NCI-H2107 (cell line): ENCODE measurements around the gene TMED7.

ENCODE experiments used
- DNase-seq: peaks from one replicate; lab custom pipeline; 2025; lab: John Stamatoyannopoulos, UW

The TMED7 gene

DNA sequence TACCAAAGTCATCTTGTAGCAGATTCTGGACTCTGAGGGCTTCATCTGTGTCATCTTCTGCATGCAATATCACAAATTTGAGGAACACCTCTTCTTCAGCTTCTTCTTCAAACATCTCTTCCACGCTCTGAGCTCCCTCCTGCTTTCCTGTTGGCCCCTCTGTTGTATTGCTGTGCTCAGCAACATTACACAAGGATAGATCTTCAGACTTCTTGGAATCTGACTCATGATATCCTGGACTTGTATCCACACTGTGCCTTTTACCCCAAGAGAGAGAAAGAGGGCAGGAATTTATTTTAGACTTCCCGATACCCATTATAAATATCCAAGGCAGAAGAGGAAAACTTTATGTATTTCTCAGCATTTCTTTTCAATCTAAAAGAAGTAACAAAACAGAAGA, 44.9 kb downstream of the TMED7 start:
- DNase-seq, result no peak

DNA sequence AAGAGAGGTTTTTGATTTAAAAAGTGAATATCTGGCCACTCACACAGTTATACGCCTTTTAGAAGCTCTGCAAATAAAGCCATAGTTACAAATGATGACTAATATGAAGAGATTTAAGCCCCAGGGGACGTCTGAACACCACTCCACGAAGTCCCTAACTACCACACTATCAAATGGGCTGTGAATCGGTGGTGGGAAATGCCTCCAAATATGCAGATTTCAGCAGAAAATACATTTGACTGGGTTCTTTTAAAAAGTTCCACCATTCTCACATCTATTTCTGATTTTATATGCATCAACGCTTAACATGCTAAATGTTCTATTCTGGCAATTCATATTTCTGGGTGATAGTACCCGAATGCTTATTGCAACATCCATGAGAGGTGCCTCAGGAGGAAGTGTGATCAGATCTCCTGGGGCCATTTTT, 46.1 kb downstream of the TMED7 start:
- no peak for DNase-seq

DNA sequence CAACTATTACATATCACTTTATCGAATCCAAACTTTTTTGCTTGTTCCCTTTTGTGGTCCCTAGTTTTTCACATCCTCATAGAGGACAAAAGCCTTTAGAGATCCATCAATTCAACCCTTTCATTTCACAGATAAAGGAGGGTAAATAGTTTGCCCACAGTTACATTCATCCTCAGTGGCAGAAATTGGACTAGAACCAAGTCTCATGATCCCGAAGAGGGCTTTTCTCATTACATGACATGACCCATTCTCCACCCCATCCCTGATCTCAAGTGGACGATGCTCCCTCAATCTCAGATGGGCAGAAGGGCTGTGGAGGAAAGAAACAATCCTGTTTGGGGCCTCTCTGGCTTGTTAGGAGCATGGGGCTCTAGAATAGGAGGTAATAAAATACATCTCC, 46.6 kb downstream of the TMED7 start:
- DNase-seq, result no peak

DNA sequence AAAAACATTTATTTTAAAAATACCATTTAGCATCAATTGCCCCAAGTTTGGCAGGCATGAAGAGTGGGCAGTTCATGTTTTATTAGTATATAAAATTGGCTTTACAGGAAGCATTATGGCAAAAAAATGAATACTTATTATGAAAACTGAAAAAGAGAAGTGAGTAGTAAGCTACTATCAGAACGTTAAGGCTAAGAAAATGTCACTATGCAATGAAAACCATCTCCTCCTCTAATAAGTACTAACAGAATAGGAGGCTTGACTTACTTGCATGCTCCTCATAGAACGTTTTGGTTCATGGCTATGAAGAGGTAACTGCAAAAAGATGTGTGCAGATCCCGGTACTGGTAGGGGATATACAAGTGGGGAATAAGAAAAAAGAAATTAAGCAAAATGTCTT, 47.2 kb downstream of the TMED7 start:
- DNase-seq, result no peak

DNA sequence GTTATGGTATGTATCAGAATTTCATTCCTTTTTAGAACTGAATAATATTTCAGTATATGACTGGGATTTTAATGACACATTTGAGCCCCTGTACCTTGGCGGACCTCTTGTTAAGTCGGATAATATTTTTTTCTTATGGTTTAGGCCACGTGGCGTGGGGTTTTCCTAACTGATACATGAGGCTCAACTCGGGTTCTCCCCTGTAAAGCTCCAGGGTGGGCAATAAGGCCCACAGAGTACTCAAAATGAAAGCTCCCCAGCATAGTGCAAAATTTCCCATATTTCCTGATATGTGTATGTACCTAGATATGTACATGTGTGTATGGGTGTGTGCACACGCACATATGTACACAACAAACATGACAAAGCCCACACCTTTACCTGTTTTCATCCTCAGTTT, 48.1 kb downstream of the TMED7 start:
- no peak for DNase-seq

DNA sequence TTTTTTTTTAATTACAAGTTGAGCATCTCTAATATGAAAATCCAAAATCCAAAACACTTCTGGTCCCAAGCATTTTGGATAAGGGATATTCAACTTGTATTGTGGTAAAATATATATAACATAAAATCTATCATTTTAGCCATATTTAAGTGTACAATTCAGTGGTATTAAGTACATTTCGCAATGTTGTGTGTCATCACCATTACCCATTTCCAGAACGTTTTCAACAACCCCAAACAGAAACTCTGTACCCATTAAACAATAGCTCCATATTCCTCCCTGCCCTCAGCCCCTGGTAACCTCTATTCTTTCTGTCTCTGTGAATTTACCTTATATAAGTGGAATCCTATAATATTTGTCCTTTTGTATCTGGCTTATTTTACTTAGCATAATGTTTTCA, 48.5 kb downstream of the TMED7 start:
- no peak for DNase-seq

DNA sequence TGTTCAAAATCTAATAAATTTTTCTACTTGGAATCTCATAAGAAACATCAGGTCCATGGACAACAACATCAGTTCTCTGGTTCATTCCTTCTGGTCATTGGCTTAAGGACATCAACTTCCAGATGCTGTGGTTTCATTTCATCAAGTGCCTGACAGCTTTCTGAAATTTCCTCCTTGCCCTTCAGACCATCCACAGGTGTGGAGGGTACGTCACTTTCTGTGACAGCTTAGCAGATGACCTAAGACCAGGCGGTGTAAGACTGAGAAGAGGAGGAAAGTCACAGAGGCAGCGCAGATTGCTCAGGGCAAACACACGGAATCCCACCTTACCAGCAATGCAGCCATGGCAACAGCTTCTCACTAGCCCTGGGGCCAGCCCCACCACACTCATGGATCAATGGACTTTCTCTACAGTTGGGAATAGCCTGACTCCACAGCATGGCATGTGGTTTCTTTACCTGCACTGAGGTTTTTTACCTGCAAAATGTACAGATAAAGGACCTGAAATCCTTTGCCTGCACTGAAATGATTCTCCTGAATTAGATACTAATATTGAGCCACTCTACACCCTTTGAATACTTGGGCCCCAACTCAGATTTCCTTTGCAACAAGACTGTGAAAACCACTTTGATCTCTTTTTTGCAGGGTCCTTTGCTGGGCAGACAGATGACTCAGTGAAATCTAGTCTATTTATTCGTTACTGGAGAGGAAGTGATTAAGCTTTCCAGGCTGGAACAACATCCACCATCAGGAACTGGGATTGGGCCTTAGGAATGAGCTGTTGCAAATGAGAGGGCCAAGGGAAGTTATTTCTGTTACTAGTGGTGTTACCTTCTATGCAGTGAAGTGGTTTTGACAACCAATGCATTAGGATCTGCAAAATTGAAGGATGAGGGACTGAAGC, 50.4 kb downstream of the TMED7 start:
- no peak for DNase-seq

DNA sequence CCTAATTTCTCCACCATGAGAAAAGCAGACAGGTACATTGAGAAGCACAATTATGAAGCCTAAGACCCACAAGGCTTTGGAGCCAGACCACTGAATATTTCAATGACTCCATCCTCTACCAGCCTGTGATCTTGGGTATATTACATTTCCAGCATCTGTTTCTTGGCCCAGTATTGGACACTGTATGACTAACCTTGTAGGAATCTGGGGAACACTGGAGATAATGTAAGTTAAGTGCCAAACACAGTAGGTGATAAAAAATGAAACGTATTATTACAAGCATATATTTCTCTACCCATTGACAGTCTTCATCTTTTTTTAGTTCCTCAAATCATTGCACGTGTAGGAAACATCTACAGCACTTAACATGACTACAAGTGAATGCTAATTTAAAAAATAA, 52.7 kb downstream of the TMED7 start:
- no peak for DNase-seq

DNA sequence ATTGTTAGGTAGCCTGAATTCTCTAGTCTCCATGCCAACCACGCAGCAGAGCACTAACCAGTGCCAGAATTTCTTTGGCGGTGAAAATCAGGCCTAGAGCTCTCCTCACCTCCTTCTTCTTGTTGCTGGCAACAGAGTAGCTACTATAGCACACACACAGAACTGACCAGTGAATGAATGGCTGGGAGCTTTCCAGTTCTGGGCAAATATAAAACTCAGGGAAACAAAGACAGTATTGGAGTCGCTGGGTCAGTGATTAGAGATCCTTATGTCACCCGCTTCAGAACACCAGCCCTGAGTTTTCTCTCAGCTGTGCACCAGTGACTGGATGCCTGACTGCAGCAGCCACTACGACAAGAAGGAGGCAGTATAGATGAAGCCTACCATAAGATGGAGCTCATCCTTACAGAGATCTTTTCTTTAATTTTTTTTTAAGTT, 54.4 kb downstream of the TMED7 start:
- DNase-seq, result no peak

DNA sequence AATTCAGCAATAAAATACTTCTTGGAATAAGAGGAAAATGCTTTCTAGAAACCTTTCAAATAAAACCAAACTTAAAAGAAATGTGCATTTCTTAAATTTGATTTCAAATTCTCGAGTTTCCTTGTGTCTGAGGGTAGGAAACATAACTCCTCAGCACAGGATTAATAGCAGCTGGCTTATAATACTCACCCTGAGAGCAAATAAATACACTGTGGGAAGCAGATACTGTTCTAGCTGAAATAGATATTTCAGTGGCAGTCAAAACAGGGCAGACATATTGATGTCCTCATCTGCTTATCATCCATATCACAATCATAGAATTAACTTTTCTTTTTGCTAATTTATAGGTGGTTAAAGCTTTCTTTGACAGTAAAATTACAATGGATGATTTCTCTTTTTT, 57.2 kb downstream of the TMED7 start:
- DNase-seq, result no peak

DNA sequence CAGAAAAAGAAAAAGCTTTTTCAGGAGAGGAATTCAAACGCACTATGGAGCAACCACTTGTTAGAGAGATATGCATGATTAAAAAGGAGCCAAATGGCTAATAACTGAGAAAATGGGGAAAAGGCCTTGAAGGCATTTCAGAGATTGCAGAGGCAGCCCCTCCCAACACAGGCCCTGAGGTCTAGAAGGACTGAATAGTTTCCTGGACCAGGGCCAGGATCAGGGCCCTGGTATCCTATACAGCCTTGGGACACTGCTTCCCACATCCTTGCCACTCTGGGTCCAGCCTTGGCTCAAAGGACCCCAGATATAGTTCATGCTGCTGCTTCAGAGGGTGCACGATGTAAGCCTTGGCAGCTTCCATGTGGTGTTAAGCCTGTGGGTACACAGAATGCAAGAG, 60.6 kb downstream of the TMED7 start:
- no peak for DNase-seq
